Activated effector memory CD4-positive, alpha-beta T cell treated with anti-CD3 and anti-CD28 coated beads, Interleukin-2, amount 50 U/mL, for 16 hours (primary cell): ENCODE data around the gene ZNF597.

Source experiments
- DNase-seq: peaks from one replicate; pipeline ENCODE4 v3.0.0-alpha.2; 2020

The ZNF597 gene

GRCh38 chr16:3443108-3444031 lies at the start of gene ZNF597, which contains the start of gene NAA60:
Gene ZNF597, minus strand, starts transcription at chr16:3443504. Its CDS starts 351 bp downstream, at chr16:3443153.
Gene NAA60, plus strand, starts transcription at chr16:3443680. Its CDS starts 32,548 bp downstream, at chr16:3476228.
- DNase-seq, result peak; percentile 92

- no peak for DNase-seq
Observed at GRCh38 chr16:3492356-3492755, 49.1 kb upstream of the ZNF597 start.

GRCh38 chr16:3490911-3491629 lies 47.8 kb upstream of the ZNF597 start:
- no peak for DNase-seq

- DNase-seq, result no peak
Observed at GRCh38 chr16:3488801-3489200, 45.5 kb upstream of the ZNF597 start.

- no peak for DNase-seq
Observed at GRCh38 chr16:3487521-3488410, 44.5 kb upstream of the ZNF597 start.

GRCh38 chr16:3486506-3487215 lies 43.4 kb upstream of the ZNF597 start:
- no peak for DNase-seq

- DNase-seq, result no peak
Observed at GRCh38 chr16:3485821-3486505, 42.7 kb upstream of the ZNF597 start.

- DNase-seq, result no peak
Observed at GRCh38 chr16:3485097-3485745, 41.9 kb upstream of the ZNF597 start.

- no peak for DNase-seq
Observed at GRCh38 chr16:3484318-3485096, 41.2 kb upstream of the ZNF597 start.

GRCh38 chr16:3482659-3483241 lies 39.4 kb upstream of the ZNF597 start:
- DNase-seq, result no peak

- no peak for DNase-seq
Observed at GRCh38 chr16:3481696-3482658, 38.7 kb upstream of the ZNF597 start.

GRCh38 chr16:3480901-3481695 lies 37.8 kb upstream of the ZNF597 start:
- no peak for DNase-seq

GRCh38 chr16:3479654-3480216 lies 36.4 kb upstream of the ZNF597 start:
- no peak for DNase-seq

GRCh38 chr16:3478242-3478925 lies 35.1 kb upstream of the ZNF597 start:
- DNase-seq, result no peak

- DNase-seq, result no peak
Observed at GRCh38 chr16:3476409-3476808, 33.1 kb upstream of the ZNF597 start.

- no peak for DNase-seq
Observed at GRCh38 chr16:3475604-3476375, 32.5 kb upstream of the ZNF597 start.
